ENCODE results near the gene SH3RF1.

Gene SH3RF1

DNA sequence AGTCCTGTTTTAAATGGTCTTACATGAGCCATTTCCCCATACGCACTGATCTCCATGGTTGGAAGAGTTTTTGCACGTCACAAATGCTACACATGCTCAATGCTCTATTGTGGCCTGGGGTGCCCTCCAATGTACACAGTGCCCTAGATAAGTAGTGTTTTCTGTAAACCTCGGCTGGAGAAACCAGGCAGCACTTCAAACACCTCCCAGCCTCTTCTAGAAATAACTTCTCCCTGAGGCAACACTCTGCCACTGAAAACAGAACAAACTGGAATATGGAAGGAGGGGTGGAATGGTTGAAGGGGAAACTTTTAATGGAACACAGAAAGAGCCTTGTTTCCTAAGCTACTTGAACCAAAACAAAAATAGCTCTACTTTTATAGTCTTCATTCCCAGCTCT, 136.8 kb downstream of the SH3RF1 start:
- no peak for DNase-seq (ENCODE audit: low read depth in 2 of 2)

- DNase-seq (ENCODE audit: low read depth in 2 of 2) = no peak
These were observed 138.0 kb downstream of the SH3RF1 start for GRCh38 chr4:169132561-169133305.

- DNase-seq (ENCODE audit: low read depth in 2 of 2) = no peak
These were observed 139.1 kb downstream of the SH3RF1 start for GRCh38 chr4:169131556-169132208.

DNA sequence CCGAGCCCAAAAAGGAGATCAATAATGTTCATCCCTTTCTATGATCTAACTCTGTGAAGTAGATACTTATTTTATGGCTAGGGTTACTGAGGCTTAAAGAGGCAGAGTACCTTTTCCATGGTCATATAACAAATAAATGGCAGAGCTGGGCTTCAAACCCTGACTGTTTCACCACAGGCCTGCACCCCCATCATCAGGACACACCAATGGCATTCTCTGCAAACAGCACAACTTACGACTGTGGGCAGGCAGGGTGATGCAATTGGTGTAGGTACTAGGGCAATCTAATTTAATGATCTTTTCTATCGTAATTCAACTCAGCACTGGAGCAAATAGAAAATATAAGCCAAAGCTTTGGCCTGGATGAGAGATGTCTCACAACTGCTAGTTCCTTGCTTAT, 141.9 kb downstream of the SH3RF1 start:
- DNase-seq (ENCODE audit: low read depth in 2 of 2) = no peak

- no peak for DNase-seq (ENCODE audit: low read depth in 2 of 2)
These were observed 143.4 kb downstream of the SH3RF1 start for GRCh38 chr4:169127314-169127713.

- DNase-seq (ENCODE audit: low read depth in 2 of 2) = no peak
These were observed 146.1 kb downstream of the SH3RF1 start for GRCh38 chr4:169124661-169125060.

DNA sequence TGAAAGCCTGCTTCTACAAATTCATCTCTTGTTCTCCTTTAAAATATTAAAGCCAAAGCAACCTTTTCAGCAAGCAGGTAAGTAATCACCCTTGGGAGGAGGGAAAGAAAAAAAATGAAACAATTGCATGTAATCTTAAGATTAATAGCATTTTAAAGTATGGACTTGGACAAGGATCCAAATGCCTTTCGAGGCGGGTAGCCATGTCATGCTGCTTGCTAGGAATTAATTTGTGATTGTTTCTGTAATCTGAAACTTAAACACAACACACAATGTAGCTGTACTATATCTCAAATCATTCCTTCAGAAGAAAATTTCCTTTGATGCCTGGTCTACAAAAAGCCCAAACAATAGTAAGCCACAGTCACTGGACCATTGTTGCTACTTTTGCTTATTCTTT, 148.3 kb downstream of the SH3RF1 start:
- DNase-seq (ENCODE audit: low read depth in 2 of 2) = no peak

DNA sequence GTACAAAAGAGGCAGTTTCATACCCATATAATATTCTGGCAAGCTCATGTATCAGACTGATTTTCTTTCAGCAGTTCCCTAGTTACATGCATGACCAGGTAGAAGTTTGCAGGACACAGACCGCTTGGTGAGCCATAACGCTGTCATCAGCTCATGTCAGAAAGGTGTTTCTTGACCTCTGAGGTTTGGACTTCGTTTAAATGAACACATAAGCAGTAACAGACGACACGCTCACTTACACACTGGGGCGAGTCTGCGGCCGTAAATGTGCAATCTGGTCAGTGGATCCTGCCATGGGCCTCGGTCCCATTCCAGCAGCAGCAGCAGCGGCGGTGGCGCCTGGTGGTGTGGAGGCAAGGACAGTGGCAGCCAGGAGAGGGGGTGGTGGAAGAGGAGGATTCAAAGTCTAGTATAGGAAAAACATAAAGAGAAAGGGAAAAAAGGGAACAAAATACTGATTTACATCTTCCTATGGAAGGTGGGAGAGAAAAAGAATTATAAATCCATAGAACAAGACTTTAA, 148.8 kb downstream of the SH3RF1 start:
- DNase-seq (ENCODE audit: low read depth in 2 of 2) = no peak

GRCh38 chr4:169120624-169121023, 150.1 kb downstream of the SH3RF1 start:
- no peak for DNase-seq (ENCODE audit: low read depth in 2 of 2)

DNA sequence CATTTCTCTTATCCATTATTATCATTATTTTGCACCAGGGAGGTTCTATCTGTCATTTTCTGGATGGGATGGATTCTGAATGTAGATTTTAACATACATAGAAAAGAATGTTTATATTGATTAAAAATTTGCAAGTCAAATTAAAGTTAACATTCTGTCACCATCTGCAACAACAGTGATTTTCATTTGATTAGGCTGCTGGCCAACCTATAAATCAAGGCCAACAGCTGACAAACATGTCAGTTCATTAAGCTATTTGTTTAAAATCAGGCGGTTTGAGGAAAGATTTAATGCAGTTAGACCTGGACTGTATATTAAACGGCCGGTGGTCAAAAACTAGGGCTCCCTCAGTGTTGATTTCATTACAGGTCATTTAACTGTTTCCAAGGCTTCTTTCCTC, 151.2 kb downstream of the SH3RF1 start:
- DNase-seq (ENCODE audit: low read depth in 2 of 2) = no peak

DNA sequence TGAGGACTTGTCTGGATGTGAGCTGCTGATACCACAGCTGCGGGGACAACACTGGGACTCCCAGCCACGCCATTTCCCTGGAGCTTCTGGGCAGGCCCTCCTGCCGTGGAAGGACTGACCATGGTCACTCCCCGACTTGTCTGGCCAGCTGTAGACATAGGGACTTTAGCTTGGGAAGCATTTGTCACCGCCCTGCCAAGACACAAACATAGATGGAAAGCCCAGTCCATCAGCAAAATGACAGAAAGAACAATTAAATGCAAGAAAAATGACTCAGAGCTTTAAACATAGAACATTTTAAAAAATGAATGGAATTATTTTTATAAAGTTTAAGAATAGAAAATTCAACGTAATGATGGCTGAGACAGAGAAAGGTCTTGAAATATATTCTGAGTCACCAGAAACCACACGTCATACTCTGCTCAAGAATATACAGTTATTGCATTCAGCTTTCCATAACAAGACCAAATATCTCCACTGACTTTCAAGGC, 153.1 kb downstream of the SH3RF1 start:
- no peak for DNase-seq (ENCODE audit: low read depth in 2 of 2)

DNA sequence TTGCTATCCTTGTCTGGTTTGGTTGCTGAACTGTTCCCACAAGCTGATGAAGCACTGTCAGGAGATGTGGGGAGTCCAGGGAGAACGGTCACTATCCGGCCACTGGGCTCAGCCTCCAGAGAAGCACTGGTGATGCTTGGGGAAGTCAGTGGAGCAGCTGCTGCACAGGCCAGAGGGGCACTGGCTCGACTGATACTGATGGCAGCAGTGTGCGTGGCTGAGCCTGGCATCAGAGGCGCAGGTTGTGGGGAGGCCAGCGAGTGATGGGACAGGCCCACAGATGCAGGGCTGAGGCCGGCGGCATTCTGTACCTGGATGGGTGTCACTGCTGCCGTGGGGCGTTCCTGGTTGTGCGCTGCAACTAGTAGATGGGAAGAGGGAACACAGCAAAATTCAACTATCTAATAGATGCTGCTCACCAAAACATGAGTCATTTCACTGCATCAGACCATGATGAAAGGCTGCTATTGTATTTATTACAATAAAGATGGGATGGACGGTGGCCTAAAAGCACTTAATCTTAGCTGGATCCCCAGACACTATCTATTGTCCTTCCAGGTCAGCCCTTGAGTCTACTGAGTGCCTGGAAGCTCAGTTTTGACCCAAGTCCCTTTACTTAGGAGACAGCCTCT, 154.4 kb downstream of the SH3RF1 start:
- no peak for DNase-seq (ENCODE audit: low read depth in 2 of 2)

DNA sequence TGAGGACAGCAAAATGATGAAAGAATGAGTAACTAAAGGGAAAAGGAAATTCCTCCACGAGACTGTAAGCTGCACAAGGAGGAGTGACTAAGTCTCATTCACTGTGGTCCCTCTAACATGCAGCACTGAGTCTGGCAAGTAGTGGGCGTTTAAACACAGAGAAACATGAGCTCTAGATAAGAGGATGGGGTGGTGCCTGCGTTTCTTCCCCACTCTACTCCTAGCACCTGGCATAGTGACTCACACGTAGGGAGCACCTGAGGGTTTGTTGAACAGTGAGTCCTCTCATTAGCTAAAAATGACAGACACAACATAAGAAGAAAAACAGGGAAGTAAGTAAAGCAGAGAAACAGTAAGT, 154.9 kb downstream of the SH3RF1 start:
- DNase-seq (ENCODE audit: low read depth in 2 of 2) = no peak

DNA sequence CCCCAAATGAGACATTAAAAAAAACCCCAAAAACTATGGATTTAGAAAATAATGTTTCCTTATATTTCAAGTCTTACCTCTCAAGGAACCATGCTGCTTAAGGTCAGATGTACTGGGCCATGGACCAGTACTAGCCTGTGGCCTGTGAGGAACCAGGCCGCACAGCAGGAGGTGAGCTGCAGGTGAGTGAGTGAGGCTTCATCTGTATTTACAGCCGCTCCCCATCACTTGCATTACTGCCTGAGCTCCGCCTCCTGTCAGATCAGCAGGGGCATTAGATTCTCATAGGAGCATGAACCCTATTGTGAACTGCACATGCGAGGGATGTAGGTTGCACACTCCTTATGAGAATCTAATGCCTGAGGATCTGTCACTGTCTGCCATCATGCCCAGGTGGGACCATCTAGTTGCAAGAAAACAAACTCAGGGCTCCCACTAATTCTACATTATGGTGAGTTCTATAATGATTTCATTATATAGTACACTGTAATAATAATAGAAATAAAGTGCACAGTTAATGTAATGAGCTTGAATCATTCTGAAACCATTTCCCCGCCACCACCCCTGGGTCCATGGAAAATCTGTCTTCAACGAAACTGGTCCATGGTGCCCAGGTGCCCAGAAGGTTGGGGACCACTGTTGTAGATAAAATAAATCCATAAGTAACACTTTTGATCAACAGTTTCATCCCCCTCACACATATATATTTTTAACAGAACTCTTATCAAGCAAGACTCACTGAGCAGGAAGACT, 155.4 kb downstream of the SH3RF1 start:
- no peak for DNase-seq (ENCODE audit: low read depth in 2 of 2)

- no peak for DNase-seq (ENCODE audit: low read depth in 2 of 2)
These were observed 156.3 kb downstream of the SH3RF1 start for GRCh38 chr4:169114341-169114974.

GRCh38 chr4:169110633-169111032, 160.1 kb downstream of the SH3RF1 start:
- no peak for DNase-seq (ENCODE audit: low read depth in 2 of 2)

- no peak for DNase-seq (ENCODE audit: low read depth in 2 of 2)
These were observed 161.6 kb downstream of the SH3RF1 start for GRCh38 chr4:169109035-169109675.

DNA sequence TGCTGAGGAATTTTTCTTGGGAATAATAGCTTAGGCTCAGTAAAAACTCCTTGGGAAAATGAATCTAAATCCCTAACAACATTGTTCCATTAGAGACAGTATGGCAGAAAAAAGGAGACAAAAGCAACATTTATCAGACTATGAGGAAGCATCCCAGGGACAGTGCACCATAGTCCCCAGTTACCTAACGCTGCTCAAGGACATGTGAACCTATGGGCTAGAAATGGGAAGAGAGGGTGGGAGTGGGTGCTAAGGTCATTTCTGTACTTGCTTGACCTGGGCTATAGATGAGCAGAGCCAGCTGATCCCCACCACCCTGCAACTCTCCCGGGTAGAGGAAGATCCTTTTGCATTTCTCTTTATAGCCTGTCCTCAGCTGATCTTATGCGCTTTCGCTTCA, 162.5 kb downstream of the SH3RF1 start:
- DNase-seq (ENCODE audit: low read depth in 2 of 2) = no peak

DNA sequence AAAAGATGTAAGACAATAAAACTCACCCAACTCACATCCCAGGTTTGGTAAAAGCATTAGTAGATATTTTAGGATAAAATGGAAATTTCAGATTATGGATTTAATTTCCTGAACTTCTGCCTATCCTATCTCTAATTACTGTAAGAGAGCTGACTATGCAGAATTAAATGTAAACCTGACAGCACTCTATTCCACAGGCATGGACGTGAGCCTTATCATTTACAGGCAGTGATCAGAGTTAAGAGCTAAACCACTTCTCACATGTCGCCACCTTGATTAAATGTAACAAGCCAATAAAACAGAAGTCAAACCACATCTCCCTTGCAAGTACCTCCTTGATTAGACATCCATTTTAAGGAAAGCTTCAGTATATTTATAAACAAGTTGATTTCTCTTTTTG, 163.2 kb downstream of the SH3RF1 start:
- DNase-seq (ENCODE audit: low read depth in 2 of 2) = no peak

DNA sequence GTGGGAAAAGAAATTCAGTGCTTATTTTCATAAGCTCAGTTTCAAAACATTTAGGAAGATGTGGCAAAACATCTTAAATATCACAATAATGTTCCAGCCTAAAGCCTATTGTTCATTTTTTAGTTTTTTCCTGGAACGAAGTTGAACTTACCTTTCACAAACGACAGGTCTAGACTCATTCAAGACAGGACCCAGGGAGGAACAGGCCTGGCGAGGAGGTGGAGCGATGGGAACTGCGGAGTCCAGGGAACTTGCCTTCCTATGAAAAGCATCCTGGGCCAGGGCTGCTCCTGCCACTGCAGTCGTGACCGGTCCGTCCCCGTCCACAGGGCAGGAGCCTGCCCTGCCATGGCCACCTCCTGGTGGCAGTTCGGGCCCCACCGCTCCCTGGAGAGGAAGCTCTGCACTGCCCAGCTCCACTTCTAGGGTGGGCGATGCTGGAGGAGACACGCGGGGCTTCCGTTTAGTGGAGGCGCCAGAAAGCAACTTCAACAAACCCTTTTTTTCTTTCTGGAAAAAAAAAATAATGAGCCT, 164.0 kb downstream of the SH3RF1 start:
- DNase-seq (ENCODE audit: low read depth in 2 of 2) = no peak

- DNase-seq (ENCODE audit: low read depth in 2 of 2) = no peak
These were observed 165.1 kb downstream of the SH3RF1 start for GRCh38 chr4:169105620-169106019.
